ENCODE data around the gene GORASP2. TPM values are rescaled to one million over a fixed set of nuclear protein-coding genes. Genes with fewer than 3 reads are reported as not detected.
"Not testable (repeated sequence)": the region's sequence is repeated elsewhere in the genome, so short reads cannot be mapped to it uniquely, and the experiment has no call there.

GORASP2 gene
- total RNA-seq, 3 donors from 2014 or later = 70.3 to 73.4 (median 71.2) TPM

DNA sequence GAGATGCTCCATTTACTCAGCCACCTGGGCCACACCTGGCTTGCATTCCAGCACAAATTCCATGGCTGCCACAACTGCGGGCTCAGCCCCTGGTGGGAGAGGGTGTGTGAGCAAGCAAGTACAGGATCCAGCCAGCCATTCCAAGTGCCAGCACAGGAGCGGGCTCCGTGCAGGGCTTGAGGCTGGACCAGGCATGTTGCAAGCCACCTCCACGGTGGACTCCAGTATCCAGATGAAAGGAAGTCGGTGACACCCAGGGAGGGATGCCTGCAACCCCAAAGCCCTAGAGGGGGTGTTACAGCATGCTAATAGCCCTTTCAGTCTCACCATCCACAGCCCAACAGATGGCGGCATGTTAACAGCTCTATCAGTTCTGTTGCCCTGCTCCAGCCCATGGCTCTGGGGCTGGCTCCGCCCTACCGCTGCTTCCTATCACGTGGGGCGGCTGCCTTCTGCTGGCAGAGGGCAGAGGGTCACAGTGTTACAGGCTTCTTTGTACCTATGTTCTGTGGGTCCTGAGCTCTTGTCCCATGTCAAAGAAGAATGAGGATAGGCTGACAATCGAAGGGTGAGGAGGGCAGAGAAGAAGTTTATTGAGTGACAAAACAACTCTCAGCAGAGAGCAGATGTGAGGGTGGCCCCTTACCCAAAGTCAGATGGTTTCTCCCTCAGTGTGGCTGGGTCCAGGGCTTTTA, 11.7 kb upstream of the GORASP2 start:
- ATAC-seq (no peak), DNase-seq (no peak)
- peaks cover 34% of the 10 kb centered on the region for H3K9me3 ChIP-seq
- no peak overlapping the region for H3K4me3 ChIP-seq
- H3K36me3 ChIP-seq (ENCODE audit: low read depth) = no peaks in the 10 kb centered on the region
- TF ChIP-seq, protein P1, sequence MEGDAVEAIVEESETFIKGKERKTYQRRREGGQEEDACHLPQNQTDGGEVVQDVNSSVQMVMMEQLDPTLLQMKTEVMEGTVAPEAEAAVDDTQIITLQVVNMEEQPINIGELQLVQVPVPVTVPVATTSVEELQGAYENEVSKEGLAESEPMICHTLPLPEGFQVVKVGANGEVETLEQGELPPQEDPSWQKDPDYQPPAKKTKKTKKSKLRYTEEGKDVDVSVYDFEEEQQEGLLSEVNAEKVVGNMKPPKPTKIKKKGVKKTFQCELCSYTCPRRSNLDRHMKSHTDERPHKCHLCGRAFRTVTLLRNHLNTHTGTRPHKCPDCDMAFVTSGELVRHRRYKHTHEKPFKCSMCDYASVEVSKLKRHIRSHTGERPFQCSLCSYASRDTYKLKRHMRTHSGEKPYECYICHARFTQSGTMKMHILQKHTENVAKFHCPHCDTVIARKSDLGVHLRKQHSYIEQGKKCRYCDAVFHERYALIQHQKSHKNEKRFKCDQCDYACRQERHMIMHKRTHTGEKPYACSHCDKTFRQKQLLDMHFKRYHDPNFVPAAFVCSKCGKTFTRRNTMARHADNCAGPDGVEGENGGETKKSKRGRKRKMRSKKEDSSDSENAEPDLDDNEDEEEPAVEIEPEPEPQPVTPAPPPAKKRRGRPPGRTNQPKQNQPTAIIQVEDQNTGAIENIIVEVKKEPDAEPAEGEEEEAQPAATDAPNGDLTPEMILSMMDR (IDR thresholded peaks at IDR 0.05) = no peak
- intact Hi-C loops (cut with DNase I, micrococcal nuclease) = no loop called here
- no peaks in the 10 kb centered on the region for H3K4me1 ChIP-seq (ENCODE audit: low read depth)

DNA sequence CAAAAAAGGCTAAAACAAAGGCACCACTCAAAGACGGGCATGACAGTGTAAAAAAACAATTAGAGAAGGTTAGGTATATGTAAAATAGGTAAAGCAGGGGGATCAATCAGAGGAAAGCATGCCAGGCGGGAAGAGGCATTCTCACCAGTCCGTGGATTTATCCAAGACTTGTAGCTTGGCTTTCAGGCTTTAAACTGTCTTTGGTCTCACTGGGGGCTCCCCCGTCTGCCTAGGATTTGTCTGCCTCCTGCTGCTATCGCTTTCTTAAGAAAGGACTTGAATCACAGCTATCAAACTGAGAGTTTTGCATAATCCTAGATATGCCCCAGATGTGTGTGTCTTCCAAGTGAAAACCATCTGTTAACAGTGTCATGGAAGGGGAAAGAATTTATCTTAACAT, 11.1 kb upstream of the GORASP2 start:
- Histone ChIP-seq H3K9me3 (peaks cover 28% of the 10 kb centered on the region), H3K4me3 (no peak overlapping the region), H3K36me3 (ENCODE audit: low read depth) (no peaks in the 10 kb centered on the region), H3K4me1 (ENCODE audit: low read depth) (no peaks in the 10 kb centered on the region)
- ATAC-seq (no peak), DNase-seq (no peak)
- intact Hi-C loops (cut with DNase I, micrococcal nuclease) = no loop called here
- TF ChIP-seq, protein P1 (IDR thresholded peaks at IDR 0.05) = no peak

DNA sequence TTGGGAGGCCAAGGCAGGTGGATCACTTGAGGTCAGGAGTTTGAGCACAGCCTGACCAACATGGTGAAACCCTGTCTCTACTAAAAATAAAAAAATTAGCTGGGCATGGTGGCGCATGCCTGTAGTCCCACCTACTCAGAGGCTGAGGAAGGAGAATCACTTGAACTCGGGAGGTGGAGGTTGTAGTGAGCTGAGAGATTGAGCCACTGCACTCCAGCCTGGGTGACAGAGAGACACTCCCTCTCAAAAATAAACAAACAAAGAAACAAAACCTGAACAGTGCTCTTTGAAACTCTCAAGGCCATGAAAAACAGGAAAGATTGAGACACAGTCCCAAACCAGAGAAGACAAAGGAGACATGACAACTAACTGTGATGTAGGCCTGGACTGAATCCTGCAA, 7.2 kb upstream of the GORASP2 start:
- H3K36me3 ChIP-seq (ENCODE audit: low read depth); DNase-seq; ATAC-seq; H3K4me1 ChIP-seq (ENCODE audit: low read depth); H3K4me3 ChIP-seq; intact Hi-C loops (cut with DNase I, micrococcal nuclease): not testable (repeated sequence)
- peaks cover 22% of the 10 kb centered on the region for H3K9me3 ChIP-seq

DNA sequence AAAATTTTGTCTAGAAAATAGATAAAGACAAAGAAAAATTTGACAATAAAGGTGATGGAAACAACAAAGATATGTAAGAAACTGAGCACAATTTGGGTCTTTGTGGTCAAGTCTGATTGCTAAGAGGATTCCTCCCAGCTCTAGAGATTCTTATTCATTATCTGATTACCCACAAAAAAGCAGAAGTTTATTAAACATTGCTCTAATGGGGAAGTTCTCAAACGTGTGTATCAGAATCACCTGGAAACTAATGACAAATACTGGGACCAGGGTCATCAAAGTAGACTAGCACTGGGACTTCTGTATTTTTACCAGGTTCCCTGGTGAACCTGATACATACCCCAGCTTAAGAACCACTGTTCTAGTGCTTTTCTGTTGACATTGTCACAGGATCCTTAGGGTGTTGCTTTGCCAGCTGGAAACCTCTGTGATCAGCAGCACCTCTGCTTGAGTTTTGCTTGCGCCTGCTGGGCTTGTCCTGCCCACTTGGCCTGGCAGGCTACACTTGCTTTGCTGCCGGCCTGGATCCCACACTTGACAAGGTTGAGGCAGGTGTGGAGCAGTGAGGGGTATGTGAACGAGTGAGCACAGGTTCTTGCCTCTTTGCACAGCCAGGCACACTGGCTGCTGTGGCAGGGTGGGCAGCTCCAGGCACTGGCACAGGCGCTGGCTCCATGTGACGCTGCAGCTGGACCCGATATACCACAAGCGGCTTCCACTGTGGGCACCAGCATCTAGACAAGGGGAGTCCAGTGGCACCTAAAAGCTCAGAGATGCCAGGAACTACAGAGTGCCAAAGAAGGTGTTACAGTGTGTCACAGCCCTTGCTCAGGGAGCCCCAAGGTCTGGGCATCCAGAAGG, 6.2 kb upstream of the GORASP2 start:
- peaks cover 12% of the 10 kb centered on the region for H3K9me3 ChIP-seq
- intact Hi-C loops (cut with DNase I, micrococcal nuclease) = no loop called here
- H3K4me1 ChIP-seq (ENCODE audit: low read depth) = no peaks in the 10 kb centered on the region
- no peaks in the 10 kb centered on the region for H3K36me3 ChIP-seq (ENCODE audit: low read depth)
- H3K4me3 ChIP-seq = no peak overlapping the region
- ATAC-seq = no peak
- DNase-seq = no peak
- TF ChIP-seq, protein P1 (IDR thresholded peaks at IDR 0.05) = no peak

DNA sequence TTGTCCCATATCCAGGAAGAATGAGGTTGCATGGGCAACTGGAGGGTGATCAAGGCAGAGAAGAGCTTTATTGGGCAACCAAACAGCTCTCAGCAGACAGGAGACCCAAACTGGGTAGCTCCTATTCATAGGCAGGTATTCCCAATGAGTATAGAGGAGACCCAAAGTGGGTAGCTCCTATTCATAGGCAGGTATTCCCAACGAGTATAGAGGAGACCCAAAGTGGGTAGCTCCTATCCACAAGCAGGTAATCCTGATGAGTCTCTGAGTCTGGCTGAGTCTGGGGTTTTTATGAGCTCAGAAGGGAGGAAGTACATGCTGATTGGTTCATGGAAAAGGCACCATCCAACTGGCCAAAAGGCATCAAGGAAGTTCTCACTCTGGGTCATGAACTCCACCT, 5.3 kb upstream of the GORASP2 start:
- TF ChIP-seq, protein P1 (IDR thresholded peaks at IDR 0.05) = no peak
- Histone ChIP-seq H3K36me3 (ENCODE audit: low read depth) (no peaks in the 10 kb centered on the region), H3K4me3 (no peak overlapping the region), H3K9me3 (peaks cover 7% of the 10 kb centered on the region), H3K4me1 (ENCODE audit: low read depth) (peaks cover 6% of the 10 kb centered on the region)
- ATAC-seq = no peak
- DNase-seq = no peak
- intact Hi-C loops (cut with DNase I, micrococcal nuclease) = no loop called here

DNA sequence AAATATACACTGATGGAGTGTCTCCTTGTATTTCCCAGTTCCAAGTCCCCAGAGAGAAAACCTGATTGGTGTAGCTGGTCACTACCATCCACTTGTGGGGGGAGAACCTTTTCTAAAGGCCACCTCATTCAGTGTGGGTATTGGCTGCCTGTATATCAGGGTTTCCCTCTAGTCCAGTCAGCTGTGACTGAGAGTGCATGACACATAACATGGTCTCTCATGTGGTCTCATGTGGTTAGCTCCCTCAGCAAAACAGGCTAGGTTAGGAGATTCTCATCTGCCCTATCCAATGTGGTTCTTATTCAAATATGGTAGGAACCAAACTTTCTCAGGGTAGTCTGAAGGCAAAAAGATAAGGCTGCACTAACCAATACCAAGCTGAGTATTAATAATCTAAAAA, 4.1 kb upstream of the GORASP2 start:
- Histone ChIP-seq H3K4me3 (no peak overlapping the region), H3K9me3 (peaks cover 7% of the 10 kb centered on the region), H3K4me1 (ENCODE audit: low read depth) (peaks cover 6% of the 10 kb centered on the region), H3K36me3 (ENCODE audit: low read depth) (no peaks in the 10 kb centered on the region)
- no peak for DNase-seq
- intact Hi-C loops (cut with DNase I, micrococcal nuclease) = no loop called here
- TF ChIP-seq, protein P1 (IDR thresholded peaks at IDR 0.05) = no peak
- no peak for ATAC-seq

Data from mucosa of descending colon (tissue), 3 donors.